22Rv1 (cell line): ENCODE data around the gene NR5A1.

Experiments
- ZFX ChIP-seq: fragments of 450-650 bp; IDR thresholded peaks from 2 replicates; pipeline ENCODE4 v1.6.1; 2017; ENCODE audit warnings: antibody characterized with exemption, borderline replicate concordance
- TF ChIP-seq, protein P1 (sequence below): fragments of 450-650 bp; IDR thresholded peaks from 2 replicates; pipeline ENCODE4 v1.5.1; 2017; ENCODE audit warnings: mild to moderate bottlenecking

DNA sequence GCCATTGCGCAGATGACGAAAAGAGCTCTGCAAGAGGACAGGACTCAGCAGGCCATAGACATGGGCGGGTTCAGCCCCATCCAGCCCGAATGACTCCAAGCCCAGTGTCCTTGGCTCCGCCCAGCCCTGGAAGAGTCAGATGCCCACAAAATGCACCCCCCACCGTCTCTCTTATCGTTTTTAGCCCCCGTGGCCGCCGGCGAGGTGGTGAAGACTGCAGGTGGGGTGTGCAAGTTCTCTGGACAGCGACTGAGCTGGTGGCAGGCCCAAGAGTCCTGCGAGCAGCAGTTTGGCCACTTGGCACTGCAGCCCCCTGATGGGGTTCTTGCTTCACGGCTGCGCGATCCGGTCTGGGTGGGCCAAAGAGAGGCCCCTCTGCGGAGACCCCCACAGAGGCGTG, 54.9 kb downstream of the NR5A1 start:
- TF ChIP-seq, protein P1, sequence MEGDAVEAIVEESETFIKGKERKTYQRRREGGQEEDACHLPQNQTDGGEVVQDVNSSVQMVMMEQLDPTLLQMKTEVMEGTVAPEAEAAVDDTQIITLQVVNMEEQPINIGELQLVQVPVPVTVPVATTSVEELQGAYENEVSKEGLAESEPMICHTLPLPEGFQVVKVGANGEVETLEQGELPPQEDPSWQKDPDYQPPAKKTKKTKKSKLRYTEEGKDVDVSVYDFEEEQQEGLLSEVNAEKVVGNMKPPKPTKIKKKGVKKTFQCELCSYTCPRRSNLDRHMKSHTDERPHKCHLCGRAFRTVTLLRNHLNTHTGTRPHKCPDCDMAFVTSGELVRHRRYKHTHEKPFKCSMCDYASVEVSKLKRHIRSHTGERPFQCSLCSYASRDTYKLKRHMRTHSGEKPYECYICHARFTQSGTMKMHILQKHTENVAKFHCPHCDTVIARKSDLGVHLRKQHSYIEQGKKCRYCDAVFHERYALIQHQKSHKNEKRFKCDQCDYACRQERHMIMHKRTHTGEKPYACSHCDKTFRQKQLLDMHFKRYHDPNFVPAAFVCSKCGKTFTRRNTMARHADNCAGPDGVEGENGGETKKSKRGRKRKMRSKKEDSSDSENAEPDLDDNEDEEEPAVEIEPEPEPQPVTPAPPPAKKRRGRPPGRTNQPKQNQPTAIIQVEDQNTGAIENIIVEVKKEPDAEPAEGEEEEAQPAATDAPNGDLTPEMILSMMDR, result no peak
- TF ChIP-seq ZFX, result no peak
